GM20000 (cell line): Measurements from ENCODE around the gene MYO3B.
"Not testable (repeated sequence)": the region's sequence is repeated elsewhere in the genome, so short reads cannot be mapped to it uniquely, and the experiment has no call there.

ENCODE experiments used
- DNase-seq: peaks from one replicate; pipeline ENCODE4 v3.0.0; 2012; ENCODE audit warnings: low spot score
- TF ChIP-seq, protein P1 (sequence below): IDR thresholded peaks from 2 replicates; pipeline ENCODE4 v1.5.1; 2012; ENCODE audit warnings: mild to moderate bottlenecking, control low read depth; ENCODE audit errors: extremely low read depth, missing control alignments

MYO3B gene

DNA sequence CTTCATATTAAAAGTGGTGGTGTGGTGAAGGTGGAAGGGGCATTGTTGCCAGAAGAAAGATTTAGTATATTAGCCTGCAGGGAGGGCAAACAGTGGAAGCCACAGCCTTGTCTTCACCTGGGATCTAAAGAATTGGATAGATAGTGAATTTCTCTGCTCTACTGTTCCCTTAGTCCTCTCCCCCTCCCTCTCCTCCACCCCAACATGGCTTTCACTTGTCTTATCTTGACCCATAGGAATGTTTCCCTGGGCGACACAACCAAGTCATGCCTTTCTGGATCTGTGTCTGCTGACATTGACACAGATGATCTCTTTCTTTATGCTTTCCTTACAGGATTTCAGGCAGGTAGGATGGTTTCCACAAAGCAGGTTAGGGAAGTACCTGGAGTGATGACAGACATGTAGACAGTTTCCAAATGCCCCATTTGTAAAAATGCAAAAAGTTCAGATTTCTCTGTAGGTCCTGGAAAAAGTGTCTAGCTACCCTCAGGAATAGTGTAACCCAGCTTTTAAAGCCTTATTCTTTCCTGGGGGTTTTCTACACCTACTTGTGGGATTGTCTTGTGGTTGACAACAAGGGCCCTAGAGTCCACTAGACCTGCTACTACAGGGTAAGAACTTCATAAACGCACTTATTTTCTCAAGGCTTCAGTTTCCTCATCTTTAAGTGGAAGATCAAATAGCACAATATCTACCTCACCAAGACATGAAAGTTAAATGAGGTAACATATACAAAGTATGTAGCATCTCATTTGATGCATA, 353.0 kb downstream of the MYO3B start:
- no peak for DNase-seq
- TF ChIP-seq, protein P1, sequence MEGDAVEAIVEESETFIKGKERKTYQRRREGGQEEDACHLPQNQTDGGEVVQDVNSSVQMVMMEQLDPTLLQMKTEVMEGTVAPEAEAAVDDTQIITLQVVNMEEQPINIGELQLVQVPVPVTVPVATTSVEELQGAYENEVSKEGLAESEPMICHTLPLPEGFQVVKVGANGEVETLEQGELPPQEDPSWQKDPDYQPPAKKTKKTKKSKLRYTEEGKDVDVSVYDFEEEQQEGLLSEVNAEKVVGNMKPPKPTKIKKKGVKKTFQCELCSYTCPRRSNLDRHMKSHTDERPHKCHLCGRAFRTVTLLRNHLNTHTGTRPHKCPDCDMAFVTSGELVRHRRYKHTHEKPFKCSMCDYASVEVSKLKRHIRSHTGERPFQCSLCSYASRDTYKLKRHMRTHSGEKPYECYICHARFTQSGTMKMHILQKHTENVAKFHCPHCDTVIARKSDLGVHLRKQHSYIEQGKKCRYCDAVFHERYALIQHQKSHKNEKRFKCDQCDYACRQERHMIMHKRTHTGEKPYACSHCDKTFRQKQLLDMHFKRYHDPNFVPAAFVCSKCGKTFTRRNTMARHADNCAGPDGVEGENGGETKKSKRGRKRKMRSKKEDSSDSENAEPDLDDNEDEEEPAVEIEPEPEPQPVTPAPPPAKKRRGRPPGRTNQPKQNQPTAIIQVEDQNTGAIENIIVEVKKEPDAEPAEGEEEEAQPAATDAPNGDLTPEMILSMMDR, result no peak

- TF ChIP-seq, protein P1, result no peak
These were observed 353.9 kb downstream of the MYO3B start for GRCh38 chr2:170531876-170532275.

DNA sequence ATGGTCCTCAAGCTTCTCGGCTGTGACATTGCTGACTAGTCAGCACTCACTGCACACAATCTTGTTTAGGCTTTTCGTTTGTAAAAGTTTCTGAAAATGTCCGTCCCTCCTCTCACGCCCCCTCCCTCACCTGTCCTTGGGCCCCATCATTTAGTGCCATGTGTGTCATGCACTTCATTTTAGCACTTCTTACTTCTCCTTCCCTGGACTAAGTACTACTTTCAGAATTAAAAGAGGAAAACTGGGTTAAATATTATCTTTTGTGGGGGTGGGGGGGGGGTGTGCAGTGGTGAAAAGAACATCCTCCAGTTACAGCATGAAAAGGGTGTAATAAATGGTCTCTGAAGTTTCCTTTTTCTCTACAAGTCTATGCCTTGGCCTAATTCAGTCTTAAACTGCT, 355.2 kb downstream of the MYO3B start:
- TF ChIP-seq, protein P1, result no peak
- no peak for DNase-seq

More at GRCh38 chr2:170531876-170532275, 353.9 kb downstream of the MYO3B start:
- DNase-seq, result no peak

GRCh38 chr2:170535552-170535951, 357.6 kb downstream of the MYO3B start:
- DNase-seq, result no peak
- TF ChIP-seq, protein P1, result no peak

DNA sequence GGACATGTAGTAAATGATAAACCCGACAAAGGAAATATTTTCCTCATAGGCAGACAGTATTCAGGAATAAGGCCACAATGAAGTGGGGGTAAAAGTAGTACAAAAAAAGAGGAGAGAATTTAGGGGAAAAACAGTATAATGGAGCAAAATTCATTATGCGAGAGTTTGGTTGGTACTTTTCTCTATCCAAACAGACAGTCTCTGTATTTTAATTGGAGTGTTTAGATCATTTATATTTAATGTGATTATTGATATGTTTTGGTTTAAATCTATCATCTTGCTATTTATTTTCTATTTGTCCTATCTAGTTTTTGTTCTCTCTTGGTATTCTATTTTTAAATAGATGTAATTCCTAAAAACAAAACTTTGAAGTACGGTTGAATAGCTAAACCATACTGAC, 366.9 kb downstream of the MYO3B start:
- DNase-seq, result no peak
- TF ChIP-seq, protein P1, result no peak

DNA sequence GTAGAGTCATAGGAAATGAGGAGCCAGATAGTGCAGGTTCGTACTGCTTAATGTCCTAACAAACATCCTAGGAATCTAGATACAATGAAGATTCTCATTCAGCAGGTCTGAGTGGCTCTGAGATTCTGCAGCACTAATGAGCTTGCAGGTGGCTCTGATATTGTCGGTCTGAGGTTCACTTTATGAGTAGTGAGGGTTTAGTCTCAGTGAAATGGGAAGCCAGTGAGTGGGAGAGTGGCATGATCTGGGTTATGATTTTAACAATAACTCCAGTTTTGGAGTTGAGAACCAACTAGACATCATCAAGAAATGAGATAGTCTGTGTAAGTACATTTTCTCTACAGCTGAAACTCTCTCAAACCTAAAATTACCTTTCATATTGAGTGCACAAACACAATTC, 370.4 kb downstream of the MYO3B start:
- no peak for DNase-seq
- TF ChIP-seq, protein P1, result no peak

- TF ChIP-seq, protein P1, result no peak
- no peak for DNase-seq
These were observed 372.6 kb downstream of the MYO3B start for GRCh38 chr2:170550501-170550900.

DNA sequence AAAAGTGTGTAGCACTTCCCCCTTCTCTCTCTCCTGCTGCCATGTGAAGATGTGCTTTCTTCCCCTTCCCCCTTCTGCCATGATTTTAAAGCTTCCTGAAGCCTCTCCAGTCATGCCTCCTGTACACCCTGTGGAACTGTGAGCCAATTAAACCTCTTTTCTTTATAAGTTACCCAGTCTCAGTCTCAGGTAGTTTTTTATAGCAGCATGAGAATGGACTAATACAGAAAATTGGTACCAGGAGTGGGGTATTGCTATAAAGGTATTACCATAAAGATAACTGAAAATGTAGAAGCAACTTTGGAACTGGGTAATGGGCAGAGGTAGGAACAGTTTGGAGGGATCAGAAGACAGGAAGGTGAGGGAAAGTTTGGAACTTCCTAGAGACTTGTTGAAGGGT, 374.0 kb downstream of the MYO3B start:
- DNase-seq, result not testable (repeated sequence)
